COR-L47 (cell line): ENCODE data around the gene SLC25A13.

Experiments used
- DNase-seq: peaks from one replicate; lab custom pipeline; 2025; lab: John Stamatoyannopoulos, UW

Gene SLC25A13

DNA sequence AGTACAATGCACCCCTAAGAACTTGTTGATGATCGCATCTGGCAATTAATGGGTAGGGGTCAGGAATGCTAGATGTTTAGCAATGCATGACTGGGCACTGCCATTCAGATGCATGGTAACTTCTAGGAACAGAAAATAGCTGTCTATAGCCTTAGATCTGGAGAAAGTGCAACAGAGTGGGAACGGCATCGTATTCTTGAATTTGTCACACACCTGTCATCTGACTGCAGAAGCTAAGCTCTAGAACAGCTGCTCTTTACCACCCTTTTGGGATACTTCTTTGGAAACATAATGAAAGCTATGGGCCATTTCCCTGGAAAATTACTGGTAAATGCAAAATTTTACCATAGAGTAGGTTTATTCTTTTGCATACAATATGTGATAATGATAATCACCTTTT, 118.1 kb downstream of the SLC25A13 start:
- DNase-seq, result no peak

DNA sequence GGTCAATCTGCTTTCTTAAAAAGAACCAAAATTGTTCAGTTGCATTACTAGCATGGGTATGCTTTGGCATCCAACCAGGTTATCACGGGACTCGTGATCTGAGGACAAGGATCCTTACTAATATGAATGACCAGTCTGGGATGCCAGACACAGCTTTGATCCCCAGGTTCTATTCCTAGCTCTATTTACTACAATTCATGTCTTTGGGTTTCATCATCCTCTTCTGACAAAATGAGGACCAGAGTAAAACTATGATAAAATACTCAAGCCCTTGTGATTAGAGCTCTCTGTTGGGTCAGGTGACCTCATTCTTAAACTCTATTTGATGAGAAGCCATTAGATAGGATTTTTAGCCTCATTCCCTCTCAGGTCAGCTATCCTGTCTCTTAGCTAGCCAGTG, 119.8 kb downstream of the SLC25A13 start:
- no peak for DNase-seq

DNA sequence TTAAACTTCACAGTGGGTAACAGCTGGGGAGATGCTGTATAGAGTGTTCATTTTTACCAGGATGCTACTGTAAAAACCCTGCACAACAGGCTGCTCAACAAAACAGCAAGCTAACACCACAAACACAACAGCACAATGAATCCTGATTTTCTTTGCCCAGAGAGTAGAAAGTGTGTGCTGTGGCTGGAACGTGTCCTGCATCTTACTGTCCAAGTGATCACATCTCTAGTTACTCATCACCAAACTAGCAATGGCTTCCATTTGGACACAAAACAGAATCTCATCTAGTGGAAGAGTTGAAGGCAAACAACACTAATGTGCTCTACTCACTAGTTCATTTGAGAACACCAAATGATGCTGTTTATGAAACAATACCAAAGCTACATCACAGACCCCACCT, 121.2 kb downstream of the SLC25A13 start:
- DNase-seq, result no peak

DNA sequence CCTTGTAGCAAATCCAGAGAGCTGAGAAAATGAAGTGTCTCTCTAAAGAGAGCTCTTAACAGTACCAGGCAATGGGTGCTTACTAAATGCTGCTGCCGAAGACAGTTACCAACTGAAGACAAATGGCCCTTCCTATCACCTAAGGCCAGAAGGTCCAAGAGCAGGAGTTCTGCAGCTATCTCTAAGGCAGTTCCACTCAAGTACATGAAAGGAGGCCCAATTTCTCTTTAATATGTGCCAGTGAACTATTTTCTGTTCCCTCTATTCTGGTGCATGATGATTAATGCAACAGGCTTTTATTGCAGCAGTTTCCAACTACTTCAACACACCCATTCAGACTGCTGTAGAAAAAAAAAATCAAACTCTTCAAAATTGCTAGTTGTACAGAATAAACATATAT, 122.5 kb downstream of the SLC25A13 start:
- no peak for DNase-seq

DNA sequence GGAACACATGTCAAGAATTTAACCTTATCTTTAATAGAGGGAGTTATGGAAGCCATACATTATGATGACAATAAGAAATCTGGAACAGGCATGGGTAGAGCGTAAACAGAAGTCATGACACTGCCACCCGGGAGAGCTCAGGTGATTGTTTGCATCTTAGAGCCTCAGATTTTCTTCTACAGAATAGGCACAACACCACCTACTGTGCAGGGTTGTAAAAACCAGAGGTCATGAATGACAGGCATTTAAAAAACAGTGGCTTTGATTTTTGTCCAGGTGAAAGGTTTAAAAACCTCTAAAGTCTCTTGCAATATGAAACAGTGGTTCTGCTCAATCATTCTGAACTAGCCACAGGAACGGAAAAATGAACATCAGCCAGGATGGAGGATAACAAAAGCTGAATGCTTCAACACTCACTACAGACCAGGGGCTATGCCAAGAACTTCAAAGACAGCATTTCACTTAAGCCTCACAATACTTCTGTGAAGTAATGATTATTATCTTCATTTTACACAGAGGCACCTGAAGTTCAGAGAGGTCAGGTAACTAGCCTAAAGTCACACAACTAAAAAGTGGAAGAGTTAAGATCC, 123.8 kb downstream of the SLC25A13 start:
- DNase-seq, result no peak

DNA sequence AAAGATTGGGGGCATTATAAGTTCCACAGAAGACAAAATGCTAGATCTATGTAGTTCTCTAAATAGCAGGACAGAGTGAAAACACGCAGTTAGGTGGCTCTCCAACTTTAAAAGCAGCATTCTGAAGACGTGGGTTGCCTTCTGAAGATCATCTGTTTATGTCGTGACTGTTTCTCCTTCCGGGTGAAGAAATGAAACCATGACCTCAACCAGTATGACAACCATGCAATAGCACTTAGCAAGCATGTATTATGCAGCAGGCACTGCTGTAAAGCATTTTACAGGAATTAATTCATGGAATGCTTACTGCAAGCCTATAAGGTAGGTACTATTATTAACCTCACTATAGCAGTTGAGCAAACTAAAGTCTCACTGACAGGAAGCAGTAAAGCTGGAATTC, 125.2 kb downstream of the SLC25A13 start:
- DNase-seq, result no peak

DNA sequence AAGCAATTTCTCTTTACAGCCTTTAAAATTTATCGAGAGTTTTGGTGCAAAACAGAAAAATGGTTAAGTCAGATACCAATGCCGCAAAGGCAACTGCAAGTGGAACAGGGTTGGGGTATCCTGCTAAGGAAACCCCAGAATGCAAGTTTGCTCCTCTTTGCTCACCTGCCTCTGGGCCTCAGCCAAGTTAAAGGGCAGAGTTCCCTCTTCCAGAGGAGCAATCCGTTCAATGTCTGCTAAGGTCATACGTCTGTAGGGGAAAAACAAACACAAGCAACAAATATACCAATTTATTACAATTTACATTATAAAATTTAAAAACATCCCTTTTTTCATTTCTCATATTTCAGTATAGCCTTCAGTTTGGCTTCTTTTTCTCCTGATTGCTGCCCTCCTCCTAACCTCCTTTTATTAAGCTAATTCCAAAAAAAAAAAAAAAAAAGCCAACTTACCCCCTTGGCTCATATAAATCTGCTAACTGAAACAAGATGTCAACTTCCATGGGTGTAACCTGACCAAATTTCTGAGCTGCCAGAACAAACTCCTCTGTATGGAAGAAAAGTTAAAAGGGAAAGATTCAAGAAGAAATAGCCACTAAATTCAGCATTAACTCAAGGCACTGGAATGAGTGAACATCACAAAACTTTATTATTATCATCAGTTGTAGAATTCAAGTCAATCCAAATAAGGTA, 132.6 kb downstream of the SLC25A13 start:
- DNase-seq, result no peak

DNA sequence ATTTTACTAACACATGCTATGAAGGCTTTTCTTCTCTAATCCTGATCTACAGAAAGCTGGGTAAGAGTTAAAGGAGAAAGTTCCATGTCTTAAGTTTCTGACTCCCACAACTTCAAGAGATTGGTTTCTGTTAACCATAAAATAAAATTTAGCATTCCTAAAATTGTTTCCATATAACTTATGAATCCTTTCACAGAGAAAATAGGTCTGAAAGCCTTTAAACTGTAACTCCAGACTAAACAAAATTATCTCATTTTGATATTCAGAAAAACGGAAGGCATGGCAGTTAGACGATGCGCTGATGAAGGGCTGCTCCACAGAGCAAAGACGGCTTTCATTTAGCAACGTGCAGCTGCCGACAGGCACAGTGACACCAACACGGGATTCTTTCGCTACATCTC, 133.3 kb downstream of the SLC25A13 start:
- DNase-seq, result no peak

DNA sequence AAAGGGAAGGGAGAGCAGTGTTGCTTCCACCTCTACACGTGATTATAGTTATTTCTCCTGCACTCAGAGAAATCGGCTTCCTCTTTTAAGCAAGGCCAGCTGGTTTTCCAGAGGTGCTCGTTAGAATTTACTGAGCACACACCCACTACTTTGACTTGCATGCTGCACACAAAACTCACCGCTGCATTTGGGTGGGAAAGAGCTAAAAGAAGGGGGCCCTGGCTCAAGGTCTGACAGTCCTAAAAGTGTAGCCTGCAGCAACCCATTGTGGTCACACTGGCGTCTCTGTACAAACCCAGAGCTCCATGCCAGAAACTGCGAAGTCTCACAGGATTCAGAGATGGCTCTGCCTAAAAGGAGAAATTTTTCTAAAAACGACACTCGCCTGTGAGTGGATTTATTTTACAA, 133.7 kb downstream of the SLC25A13 start:
- DNase-seq, result peak; percentile 33

DNA sequence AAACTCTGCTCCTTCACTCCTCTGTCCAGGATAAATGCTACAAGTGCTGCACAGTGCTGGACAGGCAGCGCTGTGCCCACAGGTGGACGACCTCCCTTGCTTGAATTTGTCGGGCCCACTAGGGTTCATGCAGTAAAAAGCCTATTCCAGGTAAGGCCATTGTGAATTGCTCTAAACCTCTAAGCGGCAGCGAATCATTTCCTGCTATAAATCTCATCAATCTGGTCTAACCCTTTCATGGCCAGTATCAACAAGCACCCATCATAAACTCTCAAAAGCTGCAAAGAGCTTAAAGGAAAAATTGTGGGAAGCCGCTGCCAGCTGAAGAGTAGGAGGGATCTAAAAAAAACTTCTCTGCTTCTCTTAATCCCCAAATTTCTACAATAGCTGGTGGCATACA, 134.2 kb downstream of the SLC25A13 start:
- no peak for DNase-seq

DNA sequence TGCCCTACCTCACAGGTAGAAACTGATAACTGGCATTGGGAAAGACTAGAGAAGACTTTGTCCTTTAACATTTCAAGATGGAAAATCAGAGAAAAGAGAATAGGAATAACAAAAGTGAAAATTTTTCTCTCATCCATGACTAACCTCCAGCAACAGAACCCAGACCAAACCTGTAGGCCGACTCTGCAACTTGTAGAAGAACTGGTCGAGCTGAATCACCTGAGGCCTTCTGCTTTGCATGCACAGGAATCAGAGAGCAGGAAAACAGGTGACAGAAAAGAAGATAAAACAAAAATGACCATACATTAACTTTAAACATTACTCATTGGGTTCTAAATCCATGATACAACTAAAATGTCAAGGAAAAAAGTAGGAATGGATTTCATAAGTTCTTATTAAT, 137.1 kb downstream of the SLC25A13 start:
- no peak for DNase-seq

DNA sequence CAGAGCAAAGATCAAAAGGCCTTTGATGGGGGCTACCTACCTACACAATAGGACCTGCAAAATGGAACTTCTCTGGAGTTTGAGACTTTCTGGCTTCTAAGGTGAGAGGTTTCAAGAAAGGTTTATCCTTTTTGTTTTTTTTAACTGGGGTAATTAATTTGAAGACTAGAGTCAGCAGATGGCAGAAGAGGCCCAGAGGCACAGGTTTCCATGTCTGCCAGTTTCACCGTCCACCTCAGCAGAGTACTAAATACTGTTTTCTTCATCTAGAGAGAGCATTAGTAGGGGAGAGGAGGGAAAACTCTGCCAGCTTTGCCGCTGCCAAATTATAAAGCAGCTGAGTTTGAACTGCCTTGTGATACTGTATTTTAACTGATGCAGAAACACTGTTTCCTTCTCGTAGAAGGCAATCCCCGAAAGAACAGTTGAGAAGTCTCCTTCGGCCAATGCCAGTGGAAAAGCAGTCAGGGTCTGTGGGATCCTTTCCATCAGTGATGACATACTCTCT, 138.7 kb downstream of the SLC25A13 start:
- DNase-seq, result peak; percentile 64

DNA sequence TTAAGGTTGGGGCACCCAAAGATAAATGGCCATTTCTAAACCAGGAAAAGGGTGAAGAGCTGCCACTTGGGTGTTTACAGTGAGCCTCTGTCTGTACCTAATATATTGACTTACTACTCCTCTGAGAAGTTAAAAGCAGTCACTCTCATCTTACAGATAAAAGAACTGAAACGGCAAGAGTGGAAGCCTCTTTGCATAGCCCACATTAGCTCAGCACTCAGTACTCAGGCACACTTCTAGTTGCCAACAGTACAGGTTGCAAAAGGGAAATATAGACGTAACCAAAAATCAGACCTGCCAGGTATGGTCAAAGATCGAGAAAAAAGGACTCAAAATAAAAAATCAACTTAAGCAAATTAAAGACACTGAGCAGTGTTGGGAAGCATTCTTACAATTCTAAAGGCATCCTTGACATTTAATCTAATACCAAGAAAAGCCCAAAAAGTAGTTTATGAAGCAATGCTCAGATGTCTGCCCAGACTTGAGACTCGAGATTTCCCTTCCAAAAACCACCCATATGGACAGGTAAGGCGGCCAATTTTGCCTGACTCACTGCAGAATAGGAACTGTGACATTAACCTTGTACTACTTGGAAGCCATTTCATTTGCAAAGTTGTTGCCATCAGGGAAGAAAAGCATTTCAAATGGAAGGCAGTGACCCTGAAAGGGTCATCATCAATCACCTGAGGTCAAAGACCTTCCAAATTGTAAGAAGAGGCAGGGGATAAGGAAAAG, 139.3 kb downstream of the SLC25A13 start:
- no peak for DNase-seq

DNA sequence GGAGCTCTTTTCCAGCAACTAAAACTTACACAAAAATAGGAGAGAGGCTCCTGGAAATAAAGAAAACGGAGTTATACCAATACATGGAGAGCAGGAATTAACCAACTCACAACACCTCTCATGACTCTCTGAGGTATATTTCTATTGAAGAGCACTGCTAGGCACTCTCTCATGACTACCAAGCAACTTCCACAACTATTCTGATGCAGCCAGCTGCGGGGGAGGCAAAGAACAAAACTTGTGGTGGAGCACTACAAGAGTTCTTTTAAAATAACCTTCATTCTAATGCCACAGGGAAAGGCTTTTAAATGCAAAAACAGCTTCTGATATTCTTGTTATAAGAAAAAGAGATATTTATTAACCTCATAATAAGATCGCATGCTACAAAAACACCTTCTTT, 140.7 kb downstream of the SLC25A13 start:
- DNase-seq, result no peak

DNA sequence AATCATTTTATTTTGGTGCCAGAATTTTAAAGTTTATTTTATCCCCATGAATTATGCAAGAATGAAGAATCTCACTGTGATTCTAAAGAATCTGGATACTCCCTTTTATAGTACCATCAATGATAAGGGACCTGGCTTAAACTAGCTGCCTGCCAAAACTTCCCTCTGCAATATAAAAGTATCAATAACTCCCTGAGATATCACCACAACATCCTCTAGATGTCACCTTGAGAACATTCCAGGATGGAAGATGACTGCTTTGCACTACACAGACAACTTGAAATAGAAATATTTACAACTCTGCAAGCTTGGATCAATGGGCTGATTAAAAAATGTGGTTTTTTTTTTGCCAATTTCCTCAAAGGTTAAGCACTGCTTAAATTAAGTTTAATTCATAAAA, 142.1 kb downstream of the SLC25A13 start:
- DNase-seq, result peak; percentile 28

DNA sequence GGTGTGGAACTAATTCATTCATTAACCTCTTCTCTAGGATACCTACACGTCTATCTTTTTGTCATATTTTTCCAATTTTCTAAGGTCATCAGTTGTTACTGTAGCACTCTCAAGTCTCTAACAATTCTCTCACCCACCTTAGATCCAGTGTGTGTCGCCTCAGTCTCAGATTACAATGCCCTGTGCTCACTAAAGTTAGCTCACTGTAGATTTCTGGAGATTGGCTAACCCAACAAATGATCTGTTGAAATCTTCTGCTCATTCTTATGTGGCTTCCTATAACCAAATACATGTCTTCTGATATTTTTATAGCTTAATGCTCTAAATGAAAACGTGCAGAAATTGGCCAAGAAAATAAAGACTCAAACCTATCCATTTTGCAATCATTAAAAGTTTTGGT, 142.6 kb downstream of the SLC25A13 start:
- no peak for DNase-seq

DNA sequence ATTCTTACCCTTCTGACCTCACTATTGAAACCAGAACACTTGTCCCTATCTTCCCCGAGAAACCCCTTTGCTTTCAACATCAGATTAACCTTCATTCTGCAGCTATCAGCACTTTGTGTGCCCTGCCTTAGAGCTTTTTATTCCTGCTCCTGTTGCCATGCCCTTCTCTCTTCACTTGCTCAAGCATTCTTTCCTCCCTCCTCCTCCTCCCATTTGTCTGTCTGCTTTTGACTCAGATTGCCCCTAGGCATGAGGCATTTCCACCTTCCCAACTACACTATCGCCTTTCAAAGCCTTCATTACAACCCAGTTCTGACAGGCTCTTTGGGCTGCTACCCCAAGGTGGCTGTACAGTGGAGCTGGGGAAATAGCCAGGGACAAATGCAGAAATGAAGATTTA, 143.3 kb downstream of the SLC25A13 start:
- no peak for DNase-seq

DNA sequence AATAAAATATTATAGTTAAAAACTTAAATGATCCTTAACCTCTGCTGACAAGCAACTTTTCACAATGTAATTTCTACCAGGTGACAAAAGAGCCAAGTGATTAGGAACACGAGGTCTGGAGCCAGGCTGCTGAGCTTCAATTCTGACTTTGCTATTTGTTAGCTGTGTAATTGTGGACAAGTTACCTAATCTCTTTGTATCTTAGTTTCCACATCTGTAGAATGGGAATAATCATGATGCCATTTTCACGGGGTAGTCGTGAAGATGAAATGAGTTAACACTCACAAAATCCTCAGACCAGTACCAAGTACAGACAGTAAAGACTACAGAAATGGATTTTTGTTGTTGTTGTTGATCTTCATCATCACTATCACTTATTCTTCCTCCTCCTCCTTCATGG, 144.5 kb downstream of the SLC25A13 start:
- DNase-seq, result no peak

DNA sequence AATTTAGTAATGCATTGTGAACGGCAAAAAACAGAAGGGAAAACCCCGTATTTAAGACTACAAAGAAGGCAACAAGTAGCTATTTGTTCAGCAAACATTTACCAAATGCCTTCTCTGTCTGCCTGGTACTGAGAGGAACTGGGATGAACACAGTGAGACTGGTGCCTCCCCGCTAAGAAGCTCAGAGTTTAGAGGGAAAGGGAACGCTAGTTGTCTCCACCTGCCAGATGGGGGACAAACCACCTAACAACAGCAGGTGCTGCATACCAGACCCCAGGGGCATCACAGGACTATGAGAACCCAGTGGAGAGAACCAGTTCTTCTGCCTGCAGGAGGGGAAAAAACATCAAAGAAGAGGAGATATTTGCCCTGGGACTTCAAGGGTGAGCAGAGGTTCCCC, 147.1 kb downstream of the SLC25A13 start:
- peak; percentile 79 for DNase-seq

DNA sequence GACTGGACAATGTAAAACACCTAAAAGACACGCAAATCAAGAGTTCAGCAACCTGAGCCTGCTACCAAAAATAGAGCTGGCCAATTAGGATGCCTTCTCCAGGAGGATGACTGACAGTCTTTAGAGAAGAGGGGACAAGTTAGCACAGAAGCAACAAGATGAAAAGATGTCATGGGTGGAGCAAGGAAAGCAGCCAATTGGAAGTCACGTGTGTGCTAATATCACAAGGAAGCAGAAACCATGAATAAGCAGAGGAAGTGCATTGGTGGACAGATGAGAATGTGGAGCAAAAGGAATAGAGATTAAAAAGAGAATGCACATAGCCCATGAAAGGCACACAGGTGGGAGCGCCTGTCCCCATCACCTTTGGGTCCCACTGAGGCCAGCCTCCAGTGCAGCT, 148.1 kb downstream of the SLC25A13 start:
- no peak for DNase-seq

DNA sequence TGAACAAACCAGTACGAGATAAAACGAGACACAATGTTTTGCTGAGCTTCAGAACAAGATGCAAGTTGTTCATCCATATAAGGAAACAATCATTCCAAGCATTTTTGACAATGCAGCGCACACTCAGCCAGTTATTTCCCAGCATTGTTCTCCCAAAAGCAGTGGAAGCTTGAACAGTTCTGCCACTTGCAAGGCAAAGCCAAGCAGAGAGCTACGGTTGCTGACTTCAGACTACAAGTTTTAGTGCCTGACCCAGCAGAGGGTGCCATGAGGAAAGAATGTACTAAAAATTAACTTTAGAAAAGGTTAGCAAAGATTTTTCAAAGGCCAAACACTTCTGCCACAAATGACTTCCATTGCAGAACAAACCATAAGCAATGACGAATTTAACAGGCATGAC, 152.5 kb downstream of the SLC25A13 start:
- no peak for DNase-seq

DNA sequence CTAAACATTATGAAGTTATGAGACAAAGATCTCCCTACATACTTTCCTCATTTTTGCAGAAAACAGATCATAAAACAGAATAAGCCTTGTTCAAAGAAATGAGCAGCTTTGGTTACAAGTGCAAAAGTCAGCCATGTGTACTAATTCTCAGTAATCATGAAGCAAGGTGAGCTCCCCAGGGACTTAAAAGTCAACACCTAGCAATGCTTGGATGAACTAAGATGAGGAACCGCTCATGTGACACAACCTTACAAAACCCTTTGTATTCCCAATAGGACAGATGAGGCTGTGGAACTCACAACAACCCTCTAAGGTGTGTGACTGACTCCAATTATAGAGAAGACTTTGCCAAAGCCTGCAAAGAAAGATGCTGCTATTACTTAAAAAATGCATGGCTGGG, 154.5 kb downstream of the SLC25A13 start:
- no peak for DNase-seq

DNA sequence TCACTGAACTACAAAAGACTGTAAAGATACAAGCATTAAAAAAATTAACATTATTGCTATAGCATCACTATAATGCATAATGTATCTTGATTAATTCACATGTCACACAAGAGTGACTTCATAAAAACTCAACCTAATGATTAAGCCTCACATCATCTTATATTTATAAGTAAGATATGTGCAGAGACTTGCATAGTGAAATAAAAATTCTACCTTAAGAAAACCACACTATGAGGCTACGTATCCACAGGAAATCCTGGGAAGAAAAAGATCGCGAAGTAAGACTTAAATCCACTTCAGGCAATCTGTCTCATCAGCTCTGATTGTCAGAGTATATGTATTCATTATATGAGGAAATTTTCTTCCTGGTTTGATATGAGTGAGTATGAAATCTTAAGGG, 160.0 kb downstream of the SLC25A13 start:
- DNase-seq, result no peak
